Measurements from ENCODE around the gene MAGEA4. TPM values are rescaled to one million over a fixed set of nuclear protein-coding genes. Genes with fewer than 3 reads are reported as not detected.

Gene MAGEA4
- total RNA-seq, 2 donors from 2014 or later: not detected

DNA sequence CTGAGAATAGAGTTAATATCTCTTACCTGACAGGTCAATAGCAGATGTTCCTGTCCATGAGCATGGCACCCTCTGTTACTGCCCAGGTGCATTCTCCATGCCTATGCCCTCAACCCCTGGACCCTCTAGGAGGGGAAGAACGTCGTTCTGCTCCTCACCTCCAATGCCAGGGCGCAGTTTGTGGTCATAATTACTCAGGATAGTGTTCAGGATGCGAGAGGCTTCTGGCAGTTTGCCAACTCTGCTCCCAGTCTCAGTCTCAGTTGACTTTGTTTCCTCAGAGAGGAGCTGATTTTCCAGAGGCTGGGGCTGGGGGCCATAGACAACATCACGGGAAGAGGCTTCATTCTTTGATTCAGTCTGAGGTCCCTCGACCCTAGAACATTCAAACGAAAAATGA is 57.3 kb downstream of the MAGEA4 start:
- ATAC-seq (replicated peaks): no peak
- H3K4me3 Mint-ChIP-seq: no peak overlapping the region
- peaks cover 6% of the 10 kb centered on the region for H3K27me3 Mint-ChIP-seq

DNA sequence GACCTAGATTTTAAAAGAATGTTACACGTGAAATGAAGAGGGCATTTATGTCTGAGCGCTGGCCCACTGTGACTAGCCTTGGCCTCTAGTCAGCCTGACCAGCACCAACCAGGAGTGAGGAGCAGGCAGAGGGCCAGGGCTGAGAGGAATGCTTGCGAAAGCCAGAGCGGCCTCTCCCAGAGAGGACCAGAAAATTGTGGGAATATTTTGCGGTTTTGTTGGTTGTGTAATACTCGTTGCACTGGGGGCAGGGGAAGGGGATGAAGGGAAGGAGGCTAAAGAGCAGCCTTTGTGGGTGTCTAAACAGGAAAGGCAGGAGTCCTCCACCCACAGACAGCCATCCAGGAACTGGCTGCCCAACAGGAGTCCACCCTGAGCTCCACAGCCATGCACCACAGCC is 58.0 kb downstream of the MAGEA4 start:
- no peaks in the 10 kb centered on the region for H3K36me3 Mint-ChIP-seq (ENCODE audit: low read depth)
- H3K27me3 Mint-ChIP-seq: peaks cover 6% of the 10 kb centered on the region
- no peak for ATAC-seq (replicated peaks)
- no peaks in the 10 kb centered on the region for H3K4me1 Mint-ChIP-seq
- H3K4me3 Mint-ChIP-seq: no peak overlapping the region
- H3K9me3 Mint-ChIP-seq: no peaks in the 10 kb centered on the region
- no peak overlapping the region for H3K27ac Mint-ChIP-seq

More for the DNA sequence above, 57.3 kb downstream of the MAGEA4 start:
- no peaks in the 10 kb centered on the region for H3K36me3 Mint-ChIP-seq (ENCODE audit: low read depth)
- H3K4me1 Mint-ChIP-seq: no peaks in the 10 kb centered on the region
- H3K27ac Mint-ChIP-seq: no peak overlapping the region
- no peaks in the 10 kb centered on the region for H3K9me3 Mint-ChIP-seq

DNA sequence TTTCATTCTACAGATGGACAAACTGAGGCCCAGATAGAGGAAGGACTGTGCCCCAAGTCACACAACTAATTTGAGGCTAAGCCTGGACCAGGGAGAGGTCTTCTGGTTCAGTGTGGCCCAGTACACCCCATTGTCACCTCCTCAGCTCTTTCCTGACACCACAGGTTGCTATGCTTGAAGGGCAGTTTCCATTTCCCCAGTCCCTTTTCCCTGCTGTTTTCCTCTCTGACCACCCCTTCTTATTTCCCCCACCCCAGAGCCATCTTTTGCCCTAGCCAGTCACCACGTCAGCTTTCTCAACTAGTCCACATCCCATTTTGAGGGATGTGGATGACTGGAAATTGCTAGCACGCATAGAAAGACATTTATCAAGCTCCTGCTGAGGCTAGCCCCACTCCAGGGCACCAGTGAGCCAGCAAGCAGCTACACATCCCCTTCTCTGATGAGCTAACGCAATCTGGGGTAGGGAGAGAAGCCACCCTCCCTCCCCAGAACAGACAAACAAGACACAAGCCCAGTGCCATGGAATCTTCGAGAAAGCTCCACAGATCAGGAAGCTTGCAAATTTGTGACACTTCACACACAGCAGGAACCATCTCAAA is 60.5 kb downstream of the MAGEA4 start:
- Mint-ChIP-seq H3K9me3 (no peaks in the 10 kb centered on the region), H3K36me3 (ENCODE audit: low read depth) (no peaks in the 10 kb centered on the region), H3K27me3 (peaks cover 10% of the 10 kb centered on the region), H3K4me3 (no peak overlapping the region), H3K27ac (no peak overlapping the region), H3K4me1 (no peaks in the 10 kb centered on the region)
- ATAC-seq (replicated peaks): no peak

DNA sequence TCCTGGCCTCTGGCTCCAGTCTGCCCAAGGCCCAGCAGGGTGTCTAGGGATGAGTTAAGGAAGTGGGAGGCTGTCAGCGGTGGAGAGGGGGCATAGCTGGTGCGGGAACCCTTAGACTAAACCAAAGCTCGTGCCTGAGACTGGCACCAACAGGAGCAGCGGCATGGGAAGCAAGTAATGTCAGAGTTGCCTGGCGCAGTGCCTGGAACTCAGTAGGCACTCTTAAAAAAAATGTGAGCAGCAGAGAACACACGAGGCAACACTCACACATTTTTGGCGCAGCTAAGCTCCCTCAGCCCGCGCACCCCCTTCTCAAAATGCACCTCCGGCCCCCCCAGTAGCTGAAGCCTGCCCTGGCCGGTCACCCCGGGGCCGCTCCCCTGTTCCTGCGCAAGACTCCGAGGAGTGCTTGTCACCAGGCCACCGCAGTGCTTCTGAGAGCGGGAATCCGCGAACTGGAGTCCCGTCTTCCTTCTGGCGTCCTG is 61.2 kb downstream of the MAGEA4 start:
- H3K36me3 Mint-ChIP-seq (ENCODE audit: low read depth): no peaks in the 10 kb centered on the region

More for the DNA sequence above, 61.2 kb downstream of the MAGEA4 start:
- H3K4me3 Mint-ChIP-seq: no peak overlapping the region
- no peaks in the 10 kb centered on the region for H3K4me1 Mint-ChIP-seq
- H3K27me3 Mint-ChIP-seq: peaks cover 10% of the 10 kb centered on the region
- no peaks in the 10 kb centered on the region for H3K9me3 Mint-ChIP-seq
- H3K27ac Mint-ChIP-seq: no peak overlapping the region
- no peak for ATAC-seq (replicated peaks)

Other genes with a start within 250 kb of the MAGEA4 start
- not detected for gene PRRG3, start 217.4 kb upstream of the MAGEA4 start, total RNA-seq
- gene FATE1, start 196.9 kb upstream of the MAGEA4 start, total RNA-seq: not detected
- gene CNGA2, start 178.1 kb upstream of the MAGEA4 start, total RNA-seq: not detected
- not detected for gene GABRE, start 61.8 kb downstream of the MAGEA4 start, total RNA-seq
- not detected for gene MAGEA10, start 225.7 kb downstream of the MAGEA4 start, total RNA-seq